NCI-H1105 (cell line): ENCODE measurements around the gene FHL5.
"Not testable (repeated sequence)": the region's sequence is repeated elsewhere in the genome, so short reads cannot be mapped to it uniquely, and the experiment has no call there.

Source experiments
- DNase-seq: peaks from one replicate; lab custom pipeline; 2025; lab: John Stamatoyannopoulos, UW

The FHL5 gene

DNA sequence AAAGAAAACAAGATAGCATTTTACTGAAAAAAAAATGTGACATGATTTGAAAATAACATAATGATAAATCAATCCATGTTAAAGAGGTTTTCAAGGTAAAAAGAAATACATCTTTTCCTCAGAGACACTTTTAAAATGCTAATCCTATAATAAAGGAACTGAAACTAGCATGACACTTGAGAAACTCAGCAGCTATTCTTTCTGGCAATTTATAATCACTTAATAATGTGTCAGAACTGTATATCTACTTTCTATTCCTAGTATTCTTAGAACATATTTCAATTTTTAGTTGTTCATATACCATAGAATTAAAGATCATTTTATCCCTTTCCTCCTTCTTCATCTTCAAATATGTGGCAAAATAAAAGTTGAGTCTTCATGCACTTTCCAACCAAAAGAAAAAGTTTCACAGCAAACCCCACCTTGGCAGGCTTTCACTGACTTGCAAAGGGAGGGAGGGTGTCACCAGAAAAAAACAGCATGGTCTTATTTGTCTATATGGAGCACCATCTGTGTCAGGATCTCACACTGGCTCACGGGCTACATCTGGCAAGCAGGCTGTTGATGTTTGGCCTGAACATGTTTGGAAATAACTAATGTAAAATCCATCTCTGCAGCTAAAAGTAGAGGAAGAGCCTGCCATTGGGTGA lies 48.5 kb downstream of the FHL5 start:
- no peak for DNase-seq

GRCh38 chr6:96613291-96613999 lies 50.5 kb downstream of the FHL5 start:
- no peak for DNase-seq

- no peak for DNase-seq
These were observed 57.9 kb downstream of the FHL5 start for GRCh38 chr6:96620851-96621250.

GRCh38 chr6:96621983-96622382 lies 59.1 kb downstream of the FHL5 start:
- DNase-seq: no peak

GRCh38 chr6:96624957-96625356 lies 62.0 kb downstream of the FHL5 start:
- no peak for DNase-seq

- peak; percentile 17 for DNase-seq
These were observed 63.9 kb downstream of the FHL5 start for GRCh38 chr6:96626759-96627364.

DNA sequence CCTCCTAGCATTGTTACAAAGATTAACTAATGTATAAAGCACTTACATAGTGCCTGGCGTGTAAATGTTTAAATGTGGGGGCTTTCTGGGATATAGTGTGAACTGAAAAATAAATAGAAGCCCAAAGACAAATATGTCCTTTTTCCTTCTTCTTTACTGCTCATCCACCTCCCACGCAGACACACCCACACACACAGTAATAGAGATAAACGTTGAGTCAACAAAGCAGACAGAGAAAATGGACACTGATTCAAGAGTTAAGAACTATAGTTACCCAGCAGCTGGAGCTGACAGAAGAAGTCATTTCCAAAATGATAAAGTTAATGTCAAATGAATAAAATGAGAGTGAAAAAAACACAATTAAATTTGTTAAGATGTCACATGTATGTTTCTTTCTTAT lies 68.3 kb downstream of the FHL5 start:
- DNase-seq: no peak

DNA sequence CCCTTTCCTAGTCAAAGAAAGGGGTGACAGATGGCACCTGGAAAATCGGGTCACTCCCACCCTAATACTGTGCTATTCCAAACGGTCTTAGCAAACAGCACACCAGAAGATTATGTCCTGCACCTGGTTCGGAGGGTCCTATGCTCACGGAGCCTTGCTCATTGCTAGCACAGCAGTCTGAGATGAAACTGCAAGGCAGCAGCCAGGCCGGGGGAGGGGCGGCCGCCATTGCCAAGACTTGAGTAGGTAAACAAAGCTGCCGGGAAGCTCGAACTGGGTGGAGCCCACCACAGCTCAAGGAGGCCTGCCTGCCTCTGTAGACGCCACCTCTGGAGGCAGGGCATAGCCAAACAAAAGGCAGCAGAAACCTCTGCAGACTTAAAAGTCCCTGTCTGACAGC lies 75.1 kb downstream of the FHL5 start:
- DNase-seq: not testable (repeated sequence)

GRCh38 chr6:96645106-96645505 lies 82.2 kb downstream of the FHL5 start:
- DNase-seq: no peak

DNA sequence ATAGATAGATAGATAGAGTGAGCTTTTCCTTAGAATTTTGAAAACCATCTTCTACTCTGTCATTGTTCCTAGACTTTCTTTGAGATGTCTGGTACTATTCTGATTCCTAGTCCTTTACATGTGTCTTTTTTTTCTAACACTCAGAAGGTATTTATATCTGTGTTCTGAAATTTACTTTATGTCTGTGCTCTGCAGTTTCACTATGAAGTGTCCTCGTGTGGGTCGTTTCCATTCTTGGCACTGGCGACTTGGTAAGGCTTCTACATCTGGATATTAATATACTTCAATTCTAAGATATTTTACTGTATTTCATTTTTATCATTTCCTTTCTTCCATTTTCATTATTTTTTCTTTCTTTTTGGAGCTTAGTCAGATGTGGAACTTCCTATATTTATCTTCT lies 87.0 kb downstream of the FHL5 start:
- no peak for DNase-seq

DNA sequence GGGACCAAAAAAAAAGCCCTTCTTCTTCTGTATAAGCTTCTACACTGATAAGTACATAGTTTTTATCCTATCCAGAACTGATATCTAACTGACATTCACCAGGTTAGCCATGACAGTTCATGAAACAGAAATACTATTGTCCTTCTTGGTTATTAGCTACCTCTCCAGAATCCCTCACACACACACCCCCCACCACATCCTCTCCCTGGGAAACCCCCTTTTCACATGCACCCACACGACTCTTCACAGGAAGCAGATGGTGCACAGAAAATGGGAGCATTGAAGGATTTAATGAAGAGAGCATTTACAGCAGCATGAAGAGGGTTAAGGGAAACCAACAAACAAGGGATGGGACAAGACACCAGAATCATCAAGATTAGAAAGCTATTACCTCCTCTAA lies 88.9 kb downstream of the FHL5 start:
- DNase-seq: no peak

- no peak for DNase-seq
These were observed 89.6 kb downstream of the FHL5 start for GRCh38 chr6:96652552-96652951.

DNA sequence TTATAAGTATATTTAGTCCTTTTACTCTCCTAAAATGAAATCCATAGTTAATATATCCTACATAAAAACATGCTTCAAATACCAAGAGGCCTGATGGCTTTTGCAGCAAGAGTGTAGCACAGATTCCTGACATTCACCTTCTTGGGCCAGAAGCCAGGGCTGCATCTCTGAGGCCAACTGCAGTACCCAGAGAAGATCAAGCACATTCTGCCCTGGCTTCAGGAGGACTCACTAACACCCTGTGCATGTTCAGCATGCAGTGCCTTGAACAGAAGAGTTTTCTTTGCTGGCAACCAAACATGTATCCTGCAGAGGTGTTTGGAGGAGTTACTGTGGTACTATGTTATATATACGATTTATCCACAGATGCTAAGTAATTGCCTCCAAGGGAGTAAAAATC lies 90.3 kb downstream of the FHL5 start:
- DNase-seq: no peak

DNA sequence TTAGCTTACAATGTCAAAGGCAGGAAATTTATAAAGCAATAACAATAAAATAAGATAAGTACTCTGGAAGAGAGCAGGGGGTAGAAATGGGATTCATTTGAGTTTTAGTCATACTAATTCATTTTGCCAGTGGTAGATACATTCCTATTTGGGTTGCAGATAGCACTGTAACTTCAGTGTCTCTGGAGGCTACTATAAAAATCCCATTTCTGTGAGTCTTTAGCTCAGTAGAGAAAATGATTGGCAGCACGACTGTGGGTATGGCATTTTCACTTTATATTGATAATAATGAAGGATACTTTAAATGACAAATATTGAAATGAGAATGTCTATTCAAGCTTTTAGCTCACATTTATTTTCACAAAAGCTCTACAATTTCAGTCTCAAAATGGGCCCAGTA lies 93.6 kb downstream of the FHL5 start:
- no peak for DNase-seq

DNA sequence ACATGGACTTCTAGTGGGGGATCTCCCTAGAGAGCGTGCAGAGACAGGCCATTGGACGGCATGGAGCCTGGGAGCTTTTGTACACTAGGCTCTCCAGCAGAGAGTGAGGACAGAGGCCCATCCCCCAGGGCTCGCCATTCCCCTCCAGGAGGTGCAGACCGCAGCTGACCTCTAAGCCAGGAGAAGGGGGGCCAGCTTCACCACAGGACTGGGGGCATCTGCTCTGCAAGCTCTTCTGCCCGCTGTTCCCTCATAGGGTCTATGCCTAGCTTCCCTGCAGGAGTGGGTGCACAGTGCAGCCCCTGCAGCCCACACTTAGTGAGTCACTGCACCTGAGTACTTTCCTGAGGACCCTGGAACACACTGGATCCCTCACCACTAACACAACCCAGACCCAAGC lies 94.4 kb downstream of the FHL5 start:
- no peak for DNase-seq

DNA sequence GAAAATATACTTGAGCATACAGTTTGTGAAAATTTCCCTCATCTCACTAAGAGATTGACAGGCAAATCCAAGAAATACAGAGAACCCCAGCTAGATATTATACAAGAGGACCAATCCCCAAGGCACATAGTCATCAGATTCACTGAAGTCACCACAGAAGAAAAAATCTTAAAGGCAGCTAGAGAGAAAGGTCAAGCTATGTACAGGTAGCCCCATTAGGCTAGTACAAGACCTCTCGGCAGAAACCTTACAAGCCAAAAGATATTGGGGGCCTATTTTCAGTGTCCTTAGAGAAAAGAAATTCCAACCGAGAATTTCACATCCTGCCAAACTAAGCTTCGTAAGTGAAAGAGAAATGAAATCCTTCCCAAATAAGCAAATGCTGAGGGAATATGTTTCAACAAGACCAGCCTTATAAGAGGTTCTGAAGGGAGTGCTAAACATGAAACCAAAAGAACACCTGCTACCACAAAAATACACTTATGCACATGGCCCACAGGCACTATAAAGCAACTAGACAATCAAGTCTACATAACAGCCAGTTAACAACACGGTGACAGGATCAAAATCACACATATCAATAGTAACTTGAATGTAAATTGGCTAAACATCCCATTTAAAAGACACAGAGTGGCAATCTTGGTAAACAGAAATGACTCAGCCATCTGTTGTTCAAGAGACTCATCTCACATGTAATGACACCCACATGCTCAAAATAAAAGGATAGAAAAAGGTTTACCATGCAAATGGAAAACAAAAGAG lies 96.3 kb downstream of the FHL5 start:
- DNase-seq: peak; percentile 46
